Transverse colon (tissue), 4 donors: Measurements from ENCODE around the gene KCTD21.

ENCODE experiments used
- CTCF ChIP-seq, 5 experiments: fragments of 200-600 bp in 3 of 5; fragments of 450-650 bp in 2 of 5; sonication (generic) in 3 of 5; IDR thresholded peaks; 1 replicate in 2 of 5; 2 replicates in 3 of 5; pipeline ENCODE4 v1.5.1; 2016 to 2017; ENCODE audit warnings: antibody characterized with exemption in 5 of 5, inconsistent platforms in 3 of 5, mild to moderate bottlenecking in 2 of 5, moderate library complexity in 1 of 5
- POLR2AphosphoS5 ChIP-seq, 3 donors: sonication (generic); formaldehyde crosslinking; IDR thresholded peaks; one replicate each; pipeline ENCODE4 v1.6.1; 2016; ENCODE audit warnings: antibody characterized with exemption in 3 of 3

GRCh38 chr11:78212586-78213371, 24.4 kb upstream of the KCTD21 start:
- no peak for TF ChIP-seq CTCF (IDR thresholded peaks at IDR 0.05)
- no peak for TF ChIP-seq POLR2AphosphoS5 (IDR thresholded peaks at IDR 0.05)
